Stimulated activated CD4-positive, alpha-beta T cell treated with anti-CD3 and anti-CD28 coated beads, Interleukin-15, amount 100 ng/mL, for 1 hour (primary cell): Measurements from ENCODE around the gene IQCF2.
"Not testable (repeated sequence)": the region's sequence is repeated elsewhere in the genome, so short reads cannot be mapped to it uniquely, and the experiment has no call there.

Experiments
- DNase-seq, 2 donors: peaks; one replicate each; pipeline ENCODE4 v3.0.0-alpha.2; 2020; ENCODE audit warnings: low read depth in 1 of 2, low spot score in 1 of 2

The IQCF2 gene

GRCh38 chr3:51860703-51861665 is at the start of gene IQCF2:
Gene IQCF2, plus strand, starts transcription at chr3:51861615. Its CDS starts 52 bp downstream, at chr3:51861667.
- no peak for DNase-seq

GRCh38 chr3:51813539-51813938 is 47.9 kb upstream of the IQCF2 start:
- DNase-seq = no peak

DNA sequence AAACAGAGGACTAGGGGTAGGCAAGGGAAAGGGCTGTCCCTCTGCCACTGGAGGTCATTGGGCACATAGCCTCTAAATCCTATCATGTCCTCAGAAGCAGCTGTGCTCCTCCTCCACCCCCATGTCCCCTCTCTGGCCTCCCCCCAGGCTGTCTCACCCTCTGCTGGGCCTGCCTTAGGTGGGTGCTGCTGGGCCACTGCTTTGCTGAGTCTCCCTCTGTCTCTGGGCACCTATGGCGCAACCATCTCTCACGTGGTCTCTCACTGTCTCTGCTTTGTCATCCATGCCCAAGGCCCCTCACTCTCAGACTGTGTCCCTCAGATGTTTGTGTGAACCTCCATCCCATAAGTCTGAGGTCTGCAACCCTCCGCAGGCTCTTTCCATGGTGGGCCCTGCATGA is 47.4 kb upstream of the IQCF2 start:
- no peak for DNase-seq

- no peak for DNase-seq
These were observed 45.8 kb upstream of the IQCF2 start for GRCh38 chr3:51815614-51816013.

DNA sequence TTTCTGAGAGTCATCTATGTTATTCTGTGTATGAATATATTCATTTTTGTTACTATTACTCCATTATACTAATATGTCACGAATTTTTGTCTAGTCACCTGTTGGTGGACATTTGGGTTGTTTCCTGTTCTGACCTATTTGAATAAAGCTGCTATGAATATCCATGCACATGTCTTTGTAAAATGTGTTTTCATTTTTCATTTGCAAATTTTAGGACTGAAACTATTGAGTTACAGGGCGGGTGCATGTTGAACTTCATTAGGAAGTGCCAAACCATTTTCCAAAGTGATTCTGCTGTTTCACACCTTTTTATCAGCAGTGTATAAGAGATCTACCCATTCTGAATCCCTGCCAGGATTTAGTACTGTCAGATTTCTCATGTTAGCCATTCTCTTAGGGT is 44.7 kb upstream of the IQCF2 start:
- no peak for DNase-seq

- no peak for DNase-seq
These were observed 44.0 kb upstream of the IQCF2 start for GRCh38 chr3:51817375-51817774.

DNA sequence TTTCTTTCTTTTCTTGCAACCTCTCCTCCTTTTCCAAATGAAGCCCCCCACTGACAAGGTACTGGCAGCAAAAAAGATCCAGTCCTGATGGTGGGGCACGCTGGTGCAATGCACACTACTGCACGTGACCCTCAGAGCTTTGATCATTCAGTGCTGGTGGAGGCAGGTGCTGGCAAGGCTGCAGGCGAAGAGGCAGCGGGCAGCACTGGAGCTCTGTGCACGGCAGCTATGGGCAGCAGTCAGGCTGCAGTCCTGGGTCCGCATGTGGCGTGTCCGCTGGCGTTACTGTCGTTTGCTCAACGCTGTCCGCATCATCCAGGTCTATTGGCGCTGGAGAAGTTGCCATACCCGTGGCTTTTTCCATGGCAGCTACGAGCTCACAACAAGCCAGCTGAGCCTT is 42.3 kb upstream of the IQCF2 start:
- DNase-seq = no peak

- DNase-seq = no peak
These were observed 41.6 kb upstream of the IQCF2 start for GRCh38 chr3:51819709-51820406.

GRCh38 chr3:51828297-51828696 is 33.1 kb upstream of the IQCF2 start:
- DNase-seq = no peak

- DNase-seq = no peak
These were observed 31.1 kb upstream of the IQCF2 start for GRCh38 chr3:51830345-51830744.

GRCh38 chr3:51830836-51831385 is 30.5 kb upstream of the IQCF2 start:
- no peak for DNase-seq

DNA sequence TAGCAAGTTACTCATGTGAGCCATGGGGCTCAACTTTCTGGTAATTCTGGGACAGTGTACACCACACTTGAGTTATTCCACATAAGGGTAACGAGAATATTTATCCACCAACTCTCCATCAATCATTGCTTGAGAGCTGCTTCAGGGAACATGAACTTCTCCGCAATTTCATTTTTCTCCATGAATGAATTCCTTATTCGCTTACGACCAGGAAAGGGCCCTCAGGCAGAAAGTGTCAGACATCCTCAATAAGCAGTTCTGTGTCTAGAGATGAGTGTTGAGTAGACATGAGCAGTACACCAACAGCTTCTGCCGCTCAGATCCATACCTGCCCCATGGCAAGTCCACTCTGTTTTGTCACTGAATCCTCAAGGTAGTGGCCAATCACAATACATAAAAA is 24.8 kb upstream of the IQCF2 start:
- DNase-seq = no peak

GRCh38 chr3:51845129-51845528 is 16.3 kb upstream of the IQCF2 start:
- no peak for DNase-seq

DNA sequence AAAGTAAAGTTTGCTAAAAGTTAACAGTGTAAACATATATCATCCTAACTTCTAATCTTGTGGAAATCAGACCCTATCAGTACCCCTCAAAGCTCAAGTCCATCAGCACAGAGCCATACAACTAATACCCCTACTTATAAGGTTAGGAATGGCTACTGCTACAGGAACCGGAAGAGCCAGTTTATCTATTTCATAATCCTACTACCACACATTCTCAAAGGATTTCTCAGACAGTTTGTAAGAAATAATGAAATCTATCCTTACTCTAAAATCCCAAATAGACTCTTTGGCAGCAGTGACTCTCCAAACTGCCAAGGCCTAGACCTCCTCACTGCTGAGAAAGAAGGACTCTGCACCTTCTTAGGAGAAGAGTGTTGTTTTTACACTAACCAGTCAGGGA is 6.0 kb upstream of the IQCF2 start:
- DNase-seq = not testable (repeated sequence)

DNA sequence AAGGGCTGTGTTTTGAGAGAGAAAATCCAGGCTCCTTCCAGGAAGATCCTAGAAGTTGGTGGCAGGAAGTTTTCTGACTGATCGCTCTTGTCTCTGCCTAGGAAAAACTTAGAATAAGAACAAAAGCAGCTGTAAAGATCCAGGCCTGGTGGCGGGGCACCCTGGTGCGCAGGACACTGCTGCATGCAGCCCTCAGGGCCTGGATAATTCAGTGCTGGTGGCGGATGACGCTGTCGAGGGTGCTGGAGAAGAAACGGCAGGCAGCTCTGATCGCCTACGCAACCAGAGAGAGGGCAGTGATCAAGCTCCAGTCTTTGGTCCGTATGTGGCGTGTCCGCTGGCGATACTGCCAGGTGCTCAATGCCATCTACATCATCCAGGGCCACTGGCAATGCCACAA is 1.5 kb downstream of the IQCF2 start:
- DNase-seq = no peak

- DNase-seq = not testable (repeated sequence)
These were observed 7.5 kb downstream of the IQCF2 start for GRCh38 chr3:51868896-51869295.

- DNase-seq = no peak
These were observed 7.9 kb downstream of the IQCF2 start for GRCh38 chr3:51869304-51869703.

DNA sequence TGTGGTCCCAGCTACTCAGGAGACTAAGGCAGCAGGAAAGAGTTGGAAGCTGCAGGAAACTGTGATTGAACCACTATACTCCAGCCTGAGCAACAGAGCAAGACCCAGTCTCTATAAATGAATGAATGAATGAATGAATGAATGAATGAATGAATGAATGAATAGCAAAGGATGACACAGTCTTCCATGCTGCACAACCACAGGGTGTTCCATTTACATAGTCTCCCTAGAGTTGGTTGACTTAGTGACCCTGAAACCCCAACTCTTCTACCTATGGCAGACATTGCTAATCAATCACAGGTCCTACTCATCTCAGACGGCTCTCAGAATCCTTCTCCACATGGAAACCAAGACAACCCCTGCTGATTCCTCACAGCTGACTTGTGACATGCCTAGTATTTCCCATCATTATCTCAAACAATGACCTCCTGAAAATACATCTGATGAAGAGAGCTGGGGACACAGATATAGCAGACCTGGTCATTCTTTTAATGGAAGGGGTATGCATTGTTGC is 11.9 kb downstream of the IQCF2 start:
- no peak for DNase-seq

DNA sequence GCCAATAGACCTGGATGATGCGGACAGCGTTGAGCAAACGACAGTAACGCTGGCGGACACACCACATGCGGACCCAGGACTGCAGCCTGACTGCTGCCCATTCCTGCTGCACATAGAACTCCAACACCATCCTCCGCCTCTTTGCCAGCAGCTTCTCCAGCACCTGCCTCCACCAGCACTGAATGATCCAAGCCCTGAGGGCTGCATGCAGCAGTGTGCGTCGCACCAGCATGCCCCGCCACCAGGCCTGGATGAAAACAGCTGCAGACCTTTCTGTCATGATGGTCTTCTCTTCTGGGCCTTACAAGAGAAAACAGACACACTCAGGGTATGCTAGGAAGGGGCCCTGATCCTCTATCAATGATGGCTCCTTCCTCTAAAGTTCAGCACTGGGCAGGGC is 12.5 kb downstream of the IQCF2 start:
- no peak for DNase-seq

DNA sequence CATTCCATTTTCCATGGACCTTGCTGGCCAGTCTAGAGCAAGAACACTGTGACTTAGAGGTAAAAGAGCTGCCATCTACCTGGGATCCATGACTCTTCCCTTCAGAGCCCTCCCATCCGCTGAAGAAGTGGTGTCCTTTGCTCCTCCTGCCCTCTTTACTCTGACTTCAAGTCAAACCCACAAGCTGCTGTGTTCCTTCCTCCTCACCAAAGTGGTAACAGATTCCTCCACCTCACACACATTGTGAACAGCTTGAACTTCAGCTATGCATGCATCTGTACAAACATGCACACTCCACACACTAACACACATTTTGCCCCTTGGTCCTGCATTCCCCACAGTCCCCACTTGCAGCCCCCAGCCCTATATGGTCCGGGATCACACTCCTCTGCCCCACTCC is 13.0 kb downstream of the IQCF2 start:
- no peak for DNase-seq

- DNase-seq = no peak
These were observed 13.5 kb downstream of the IQCF2 start for GRCh38 chr3:51874889-51875288.

DNA sequence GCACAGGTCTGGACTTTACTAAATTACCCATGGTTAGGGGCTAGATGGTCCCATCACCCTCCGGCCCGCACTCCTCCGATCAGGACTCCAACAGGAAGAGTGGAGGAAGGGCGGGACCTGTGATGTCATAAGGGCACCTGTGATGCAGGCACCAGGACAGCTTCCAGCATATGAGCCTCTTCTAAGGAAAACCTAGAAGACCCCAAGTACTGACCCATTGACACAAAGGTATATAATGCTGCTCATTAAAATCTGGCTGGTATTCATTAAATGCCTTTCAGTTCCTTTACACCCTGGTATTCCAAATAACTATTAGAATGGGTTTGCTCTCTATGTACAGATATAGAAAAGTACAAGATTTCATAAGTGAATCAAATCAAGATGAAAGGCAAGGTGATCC is 14.1 kb downstream of the IQCF2 start, which contains the start of gene IQCF5:
Gene IQCF5 (minus strand): TSS at position 101 of the 400 bp plus-strand sequence. CDS start 70 bp downstream, at position 31.
- no peak for DNase-seq
